H7 (cell line): ENCODE results near the gene ADK. TPM values are rescaled to one million over a fixed set of nuclear protein-coding genes. Genes with fewer than 3 reads are reported as not detected.

Source experiments
- DNase-seq: peaks from one replicate; pipeline ENCODE4 v3.0.0; 2012
- H3K27me3 ChIP-seq: 2 replicates; pipeline ENCODE4 v1.6.0; 2011; ENCODE audit warnings: mild to moderate bottlenecking, low read length; ENCODE audit not compliant: control insufficient read depth, insufficient read depth
- H3K36me3 ChIP-seq: replicated peaks from 2 replicates; pipeline ENCODE4 v1.5.1; 2011; ENCODE audit warnings: low read length; ENCODE audit not compliant: control insufficient read depth, insufficient read depth
- H3K4me3 ChIP-seq: 2 replicates; pipeline ENCODE4 v1.5.1; 2011; ENCODE audit warnings: low read depth, mild to moderate bottlenecking, control low read depth, low read length, moderate library complexity; ENCODE audit not compliant: insufficient read depth
- total RNA-seq: library from RNA; depleted of rRNA; stranded (reverse); fragments of >200 nt; shearing (Covaris generic); gene quantifications from 2 replicates; pipeline ENCODE4 v1.2.3, GENCODE V29; 2014

ADK gene
- total RNA-seq, 1 experiment from 2014 or later, result 20.1 TPM

DNA sequence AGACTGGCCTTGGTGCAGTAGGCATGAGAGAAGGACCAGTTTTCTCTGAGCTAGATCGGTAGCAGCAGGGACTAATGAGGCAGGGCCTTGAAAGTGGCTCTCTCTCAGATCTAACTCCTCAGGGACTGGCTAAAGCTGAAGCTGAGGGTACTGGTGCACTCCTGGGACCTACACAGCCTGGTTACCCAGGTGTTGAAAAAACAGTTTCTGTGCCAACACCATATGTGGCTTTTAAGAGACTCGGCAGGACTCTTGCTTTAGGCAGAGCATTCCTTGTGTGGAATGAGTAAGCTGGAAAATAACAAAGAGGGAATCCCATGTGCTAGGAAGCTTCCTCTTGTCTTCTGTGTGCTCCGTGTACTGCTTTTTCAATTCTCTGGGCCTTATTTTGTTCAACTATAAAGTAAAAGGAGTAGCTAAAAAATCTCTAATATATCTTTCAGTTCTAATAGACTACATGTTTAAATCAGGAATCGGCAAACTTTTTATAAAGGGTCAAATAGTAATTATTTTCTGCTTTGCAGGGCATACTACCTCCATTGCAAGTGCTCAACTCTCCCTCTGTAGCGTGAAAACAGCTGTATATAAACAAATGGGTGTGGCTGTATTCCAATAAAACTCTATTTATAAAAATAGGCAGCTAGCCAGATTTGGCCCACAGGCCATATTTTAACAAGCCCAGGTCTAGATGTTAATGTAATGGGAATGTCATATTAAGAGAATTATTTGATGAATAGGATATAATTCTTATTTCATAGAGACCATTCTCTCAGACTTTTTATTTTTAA is 489.3 kb downstream of the ADK start:
- DNase-seq, result peak; percentile 19
- no peaks in the 10 kb centered on the region for H3K27me3 ChIP-seq
- no peaks in the 10 kb centered on the region for H3K36me3 ChIP-seq
- H3K4me3 ChIP-seq, result no peak overlapping the region

DNA sequence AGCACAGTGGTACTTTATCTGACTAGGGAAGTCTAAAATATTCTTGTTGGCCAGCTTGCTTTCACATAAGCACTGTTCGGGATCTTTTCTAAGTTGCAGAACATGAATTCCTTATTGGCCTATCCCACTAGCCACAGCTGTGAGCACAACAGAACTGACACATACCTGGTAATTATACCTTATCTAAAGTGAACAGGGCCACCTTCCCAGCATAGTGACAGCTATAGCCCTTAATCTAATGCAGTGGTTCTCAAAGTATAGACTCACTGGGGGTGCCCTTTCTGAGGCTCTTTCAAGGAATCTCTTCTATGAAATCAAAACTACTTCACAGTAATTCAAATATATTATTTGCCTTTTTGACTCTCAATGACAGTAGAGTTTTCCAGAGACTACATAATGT is 490.6 kb downstream of the ADK start:
- Histone ChIP-seq H3K27me3 (no peaks in the 10 kb centered on the region), H3K36me3 (no peaks in the 10 kb centered on the region), H3K4me3 (no peak overlapping the region)
- no peak for DNase-seq

- H3K4me3 ChIP-seq, result no peak overlapping the region
- no peaks in the 10 kb centered on the region for H3K27me3 ChIP-seq
- no peaks in the 10 kb centered on the region for H3K36me3 ChIP-seq
- no peak for DNase-seq
Observed at GRCh38 chr10:74642901-74643595, 492.0 kb downstream of the ADK start.

- Histone ChIP-seq H3K27me3 (no peaks in the 10 kb centered on the region), H3K36me3 (no peaks in the 10 kb centered on the region), H3K4me3 (no peak overlapping the region)
- no peak for DNase-seq
Observed at GRCh38 chr10:74643596-74643975, 492.6 kb downstream of the ADK start.

GRCh38 chr10:74644738-74645137 is 493.7 kb downstream of the ADK start:
- Histone ChIP-seq H3K36me3 (no peaks in the 10 kb centered on the region), H3K27me3 (no peaks in the 10 kb centered on the region), H3K4me3 (no peak overlapping the region)
- DNase-seq, result no peak

DNA sequence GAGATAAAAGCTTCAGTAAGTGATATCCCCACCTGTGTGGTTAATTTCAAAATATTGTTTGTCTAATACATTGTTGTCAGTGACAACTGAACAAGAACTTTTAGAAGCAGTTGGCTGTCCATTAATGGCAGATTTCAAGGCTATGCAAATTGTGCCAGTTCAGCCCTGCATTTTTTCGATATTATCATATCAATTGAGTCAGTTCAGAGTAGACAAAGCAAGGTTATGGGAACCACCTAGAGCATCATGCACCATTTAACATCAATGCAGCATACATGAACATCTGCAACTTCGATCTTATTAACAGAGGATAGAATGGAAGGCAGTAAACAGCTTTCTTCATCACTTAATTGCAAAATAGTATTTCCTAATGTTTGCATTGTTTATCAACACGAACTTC is 494.7 kb downstream of the ADK start:
- Histone ChIP-seq H3K4me3 (no peak overlapping the region), H3K27me3 (no peaks in the 10 kb centered on the region), H3K36me3 (no peaks in the 10 kb centered on the region)
- DNase-seq, result no peak

DNA sequence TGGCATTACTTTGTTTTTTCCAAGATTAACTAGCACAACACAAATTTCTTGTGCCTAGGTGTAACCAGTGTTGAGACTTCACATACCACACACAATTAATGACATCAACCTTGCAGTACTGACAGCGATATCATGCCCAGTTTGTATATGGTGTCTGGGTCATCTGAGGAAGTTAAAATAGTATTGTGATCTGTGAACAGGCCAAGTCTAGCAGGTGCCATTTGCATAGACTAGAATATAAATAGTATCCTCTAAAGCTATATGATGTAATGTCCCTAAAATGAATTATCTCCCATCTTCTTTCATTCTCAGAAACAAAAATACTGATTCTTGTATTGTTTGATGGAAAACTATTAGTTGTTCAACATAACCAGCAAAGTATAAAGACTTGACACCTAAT is 499.6 kb downstream of the ADK start:
- no peaks in the 10 kb centered on the region for H3K36me3 ChIP-seq
- H3K4me3 ChIP-seq, result no peak overlapping the region
- DNase-seq, result no peak
- H3K27me3 ChIP-seq, result no peaks in the 10 kb centered on the region

DNA sequence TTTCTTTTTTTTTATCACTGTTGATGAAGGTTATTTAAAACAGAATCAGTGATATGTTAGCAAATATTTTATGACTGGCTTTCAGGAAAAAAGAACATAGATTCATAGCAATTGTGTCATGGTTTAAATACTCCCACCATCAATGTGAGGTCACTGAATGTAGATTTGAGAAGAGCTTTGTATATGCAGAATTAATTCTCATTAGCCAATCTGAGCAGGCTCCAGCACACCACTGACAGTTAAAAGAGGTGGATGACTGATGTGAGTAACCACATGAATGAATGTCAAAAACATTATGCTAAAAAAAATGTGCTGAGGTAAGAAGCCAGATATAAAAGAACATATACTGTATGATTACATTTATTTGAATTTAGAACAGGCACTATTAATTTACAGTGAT is 500.5 kb downstream of the ADK start:
- Histone ChIP-seq H3K27me3 (no peaks in the 10 kb centered on the region), H3K36me3 (no peaks in the 10 kb centered on the region), H3K4me3 (no peak overlapping the region)
- no peak for DNase-seq

DNA sequence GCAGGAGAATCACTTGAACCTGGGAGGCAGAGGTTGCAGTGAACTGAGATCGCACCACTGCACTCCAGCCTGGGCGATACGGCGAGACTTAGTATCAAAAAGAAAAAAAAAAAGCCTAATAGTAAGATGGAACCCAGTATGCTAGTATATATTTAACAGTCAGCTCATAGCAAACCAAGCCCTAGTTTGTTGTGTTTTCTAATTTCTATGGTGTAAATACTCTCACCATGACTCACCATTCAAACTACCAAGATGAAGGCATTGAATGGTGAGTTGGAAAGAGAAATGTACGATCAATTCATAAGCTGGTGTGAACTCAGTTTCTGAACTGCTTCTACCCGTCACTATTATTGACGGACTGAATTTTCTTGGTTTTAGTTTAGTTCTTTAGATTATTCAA is 501.6 kb downstream of the ADK start:
- no peaks in the 10 kb centered on the region for H3K36me3 ChIP-seq
- no peak for DNase-seq
- H3K4me3 ChIP-seq, result no peak overlapping the region
- H3K27me3 ChIP-seq, result no peaks in the 10 kb centered on the region

DNA sequence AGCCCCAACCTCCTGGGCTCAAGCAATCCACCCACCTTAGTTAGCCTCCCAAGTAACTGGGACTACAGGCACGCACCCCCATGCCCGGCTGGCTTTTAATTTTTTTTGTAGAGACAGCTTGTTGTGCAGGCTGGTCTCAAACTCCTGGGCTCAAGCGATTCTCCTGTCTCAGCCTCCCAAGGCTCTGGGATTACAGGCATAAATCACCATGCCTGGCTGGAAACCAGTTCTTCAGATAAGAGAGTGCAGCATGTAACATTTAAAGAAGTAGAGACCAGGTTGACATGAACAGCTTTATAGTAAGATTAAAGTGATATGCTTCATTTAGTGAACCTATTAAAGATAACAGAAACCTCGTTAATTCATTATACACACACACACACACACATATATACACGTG is 507.5 kb downstream of the ADK start:
- no peaks in the 10 kb centered on the region for H3K36me3 ChIP-seq
- no peak overlapping the region for H3K4me3 ChIP-seq
- no peaks in the 10 kb centered on the region for H3K27me3 ChIP-seq
- DNase-seq, result no peak

DNA sequence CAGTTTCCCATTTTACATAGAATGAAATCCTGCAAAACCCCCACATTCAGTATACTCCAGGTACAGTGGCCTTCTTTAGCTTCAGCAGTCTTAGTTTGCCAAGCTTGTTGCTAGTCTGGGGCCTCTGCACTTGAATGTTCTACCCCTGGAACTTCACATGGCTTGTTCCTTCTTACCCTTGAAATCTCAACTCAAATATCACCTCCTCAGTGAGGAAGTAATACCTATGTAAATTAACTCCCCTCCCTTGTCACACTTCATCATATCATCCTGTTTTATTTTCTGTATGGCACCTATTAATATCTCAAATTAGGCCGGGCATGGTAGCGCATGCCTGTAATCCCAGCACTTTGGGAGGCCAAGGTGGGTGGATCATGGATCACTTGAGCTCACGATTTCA is 511.6 kb downstream of the ADK start:
- H3K4me3 ChIP-seq, result no peak overlapping the region
- no peaks in the 10 kb centered on the region for H3K36me3 ChIP-seq
- DNase-seq, result no peak
- H3K27me3 ChIP-seq, result no peaks in the 10 kb centered on the region

DNA sequence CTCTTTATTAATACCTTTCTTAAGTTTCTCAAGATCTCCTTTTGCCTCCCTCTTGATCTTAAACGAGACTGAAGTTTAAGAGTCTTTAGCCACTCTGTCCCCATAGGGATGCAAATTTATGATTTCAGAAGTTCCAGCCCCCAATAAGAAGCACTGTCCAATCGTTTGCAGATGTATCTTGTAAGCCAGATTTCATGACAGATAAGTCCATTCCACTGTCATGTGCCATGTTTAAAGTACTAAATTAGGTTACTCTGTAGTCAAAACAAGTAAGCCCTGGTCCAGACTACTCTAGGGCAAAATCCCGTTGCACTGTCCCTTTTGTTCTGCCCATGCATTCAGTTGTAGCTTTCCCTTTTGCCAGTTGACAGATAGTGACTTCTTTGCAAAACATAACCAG is 518.2 kb downstream of the ADK start:
- Histone ChIP-seq H3K4me3 (no peak overlapping the region), H3K27me3 (no peaks in the 10 kb centered on the region), H3K36me3 (no peaks in the 10 kb centered on the region)
- no peak for DNase-seq

- H3K4me3 ChIP-seq, result no peak overlapping the region
- no peaks in the 10 kb centered on the region for H3K27me3 ChIP-seq
- no peaks in the 10 kb centered on the region for H3K36me3 ChIP-seq
- no peak for DNase-seq
Observed at GRCh38 chr10:74671716-74672115, 520.7 kb downstream of the ADK start.

- Histone ChIP-seq H3K4me3 (no peak overlapping the region), H3K27me3 (no peaks in the 10 kb centered on the region), H3K36me3 (no peaks in the 10 kb centered on the region)
- no peak for DNase-seq
Observed at GRCh38 chr10:74672430-74673165, 521.6 kb downstream of the ADK start.

DNA sequence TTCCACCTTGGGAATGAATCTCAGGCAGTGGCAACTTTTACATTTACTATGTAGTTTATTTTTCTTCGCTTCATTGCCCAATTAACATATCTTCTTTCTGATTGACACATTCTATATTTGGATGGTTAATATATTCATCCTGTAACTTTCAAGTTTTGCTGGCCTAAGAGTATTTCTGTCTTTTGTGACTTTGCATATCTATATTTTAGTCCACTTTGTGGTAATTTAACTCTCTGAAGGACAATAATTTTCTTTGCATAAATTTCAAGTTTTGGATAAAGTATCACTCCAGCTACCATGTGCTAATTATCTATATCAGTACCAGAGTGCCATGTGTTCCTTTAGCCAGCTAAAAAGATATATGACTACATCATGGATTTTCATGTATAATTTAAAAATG is 523.9 kb downstream of the ADK start:
- no peak overlapping the region for H3K4me3 ChIP-seq
- no peaks in the 10 kb centered on the region for H3K36me3 ChIP-seq
- H3K27me3 ChIP-seq, result no peaks in the 10 kb centered on the region

More for the DNA sequence above, 523.9 kb downstream of the ADK start:
- DNase-seq, result no peak
